Measurements from ENCODE around the gene GCNT2. TPM values are rescaled to one million over a fixed set of nuclear protein-coding genes. Genes with fewer than 3 reads are reported as not detected.
"Not testable (repeated sequence)": the region's sequence is repeated elsewhere in the genome, so short reads cannot be mapped to it uniquely, and the experiment has no call there.

GCNT2 gene
- total RNA-seq, 1 donor from 2014 or later = 14.8 TPM

GRCh38 chr6:10581402-10581801, 60.3 kb downstream of the GCNT2 start:
- not testable (repeated sequence) for DNase-seq

DNA sequence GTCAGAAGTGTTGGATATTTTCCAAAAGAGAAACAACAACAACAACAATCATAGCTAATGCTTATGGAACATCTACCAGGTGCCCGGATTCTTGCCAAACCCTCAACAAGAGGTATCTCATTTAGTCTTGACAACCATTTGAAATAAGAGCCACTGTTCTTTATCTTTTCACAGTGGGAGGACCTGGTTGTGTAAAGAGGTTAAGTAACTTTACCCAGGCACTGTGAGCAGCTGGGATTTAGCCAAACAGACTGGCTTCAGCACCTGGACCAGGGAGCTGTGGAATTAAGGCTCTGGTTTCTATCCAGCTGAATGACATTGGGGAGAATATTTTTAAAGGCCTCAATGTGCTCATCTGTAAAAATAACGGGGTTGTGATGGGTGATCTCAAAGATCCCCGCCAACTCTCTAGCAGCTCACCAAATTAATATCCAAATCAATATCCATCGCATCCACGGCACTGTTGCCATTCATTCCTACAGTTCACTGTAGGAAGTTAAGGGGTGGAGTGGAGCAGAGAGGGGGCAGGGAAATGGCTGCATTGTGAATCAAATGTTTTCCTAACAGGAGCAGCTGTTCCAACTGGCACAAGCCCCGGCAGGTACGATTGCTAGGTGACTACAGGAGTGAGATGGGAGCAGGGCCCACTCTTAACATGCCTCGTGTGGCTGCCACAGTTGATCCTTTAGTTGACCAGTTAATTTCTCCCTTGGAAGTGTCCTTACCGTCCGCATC, 61.8 kb downstream of the GCNT2 start:
- no peak for DNase-seq

GRCh38 chr6:10583509-10583901, 62.4 kb downstream of the GCNT2 start:
- no peak for DNase-seq

DNA sequence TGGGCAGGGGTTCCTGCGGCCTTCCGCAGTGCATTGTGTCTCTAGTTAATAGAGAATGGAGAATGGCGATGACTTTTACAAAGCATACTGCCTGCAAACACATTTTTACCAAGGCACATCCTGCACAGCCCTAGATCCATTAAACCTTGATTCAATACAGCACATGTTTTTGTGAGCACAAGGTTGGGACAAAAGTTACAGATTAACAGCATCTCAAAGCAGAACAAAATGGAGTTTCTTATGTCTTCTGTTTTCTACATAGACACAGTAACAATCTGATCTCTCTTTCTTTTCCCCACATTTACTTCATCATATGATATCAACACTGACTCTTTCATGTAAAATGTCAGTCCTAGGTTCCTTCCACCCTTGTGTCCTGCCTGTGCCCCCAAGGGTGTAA, 63.5 kb downstream of the GCNT2 start:
- DNase-seq = no peak

GRCh38 chr6:10585209-10585845, 64.2 kb downstream of the GCNT2 start:
- DNase-seq = no peak

- no peak for DNase-seq
These were observed 65.2 kb downstream of the GCNT2 start for GRCh38 chr6:10586302-10586701.

DNA sequence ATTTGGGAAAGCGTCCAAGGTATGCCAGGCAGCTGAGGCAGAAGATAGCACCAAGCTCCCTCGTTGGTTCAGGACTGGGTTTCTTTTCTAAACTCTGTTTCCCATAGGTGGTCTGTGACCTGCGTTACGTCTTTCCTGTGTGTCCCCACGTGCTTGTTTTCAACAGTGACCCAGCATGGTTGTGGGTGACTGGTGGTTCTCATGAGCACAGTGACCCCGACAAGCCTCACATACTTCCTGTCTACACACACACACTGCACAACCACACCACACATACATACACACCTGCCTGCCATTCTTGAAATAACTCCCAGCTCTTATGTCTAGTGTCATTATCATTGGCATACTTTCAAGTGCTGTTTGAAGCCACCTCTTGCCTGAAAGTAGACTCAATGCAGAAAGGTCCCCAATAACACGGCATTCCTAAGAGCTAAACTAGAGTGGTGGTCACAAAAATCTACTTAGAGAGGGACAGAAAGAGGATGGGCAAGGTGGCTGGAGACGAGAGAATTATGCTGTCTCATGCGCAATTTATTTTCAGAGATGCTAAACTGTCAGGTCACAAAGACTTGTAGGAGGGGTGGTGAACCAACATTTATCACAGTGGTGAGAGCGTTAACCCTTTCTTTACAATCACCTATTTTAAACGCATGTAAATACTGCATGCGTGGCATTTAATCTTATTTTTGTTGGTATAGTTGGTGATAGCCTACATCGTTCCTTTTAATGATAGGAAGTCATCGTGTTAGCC, 66.7 kb downstream of the GCNT2 start:
- no peak for DNase-seq

- DNase-seq = no peak
These were observed 67.6 kb downstream of the GCNT2 start for GRCh38 chr6:10588562-10589428.

DNA sequence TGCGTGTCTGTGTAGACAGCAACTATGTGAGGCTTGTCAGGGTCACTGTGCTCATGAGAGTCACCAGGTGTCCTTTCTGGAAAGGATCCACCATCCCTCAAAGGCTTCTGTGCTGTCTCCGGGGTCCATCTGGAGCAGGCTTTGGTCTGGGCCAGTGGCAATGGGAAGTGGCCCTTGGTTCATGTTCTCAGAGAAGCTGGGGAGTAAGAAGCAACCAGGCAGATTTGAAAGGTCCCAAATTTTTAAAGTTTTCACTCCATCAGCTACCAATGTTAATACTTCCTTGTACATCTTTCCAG, 68.2 kb downstream of the GCNT2 start:
- no peak for DNase-seq

DNA sequence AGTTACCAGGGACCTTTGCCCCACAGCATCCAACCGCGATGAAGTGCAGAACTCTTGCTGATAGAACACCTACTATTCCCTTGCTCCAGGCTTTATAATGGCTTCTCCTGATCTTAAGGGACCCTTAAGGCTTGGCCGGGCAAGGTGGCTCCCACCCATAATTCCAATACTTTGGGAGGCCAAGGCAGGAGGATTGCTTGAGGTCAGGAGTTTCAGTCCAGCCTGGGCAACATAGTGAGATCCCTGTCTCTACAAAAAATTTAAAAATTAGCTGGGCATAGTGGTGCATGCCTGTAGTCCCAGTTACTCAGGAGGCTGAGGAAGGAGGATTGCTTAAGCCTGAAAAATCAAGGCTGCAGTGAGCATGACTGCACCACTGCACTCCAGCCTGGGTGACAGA, 68.8 kb downstream of the GCNT2 start:
- DNase-seq = no peak

GRCh38 chr6:10591422-10592160, 70.4 kb downstream of the GCNT2 start:
- DNase-seq = no peak

- no peak for DNase-seq
These were observed 74.8 kb downstream of the GCNT2 start for GRCh38 chr6:10595731-10596664.

DNA sequence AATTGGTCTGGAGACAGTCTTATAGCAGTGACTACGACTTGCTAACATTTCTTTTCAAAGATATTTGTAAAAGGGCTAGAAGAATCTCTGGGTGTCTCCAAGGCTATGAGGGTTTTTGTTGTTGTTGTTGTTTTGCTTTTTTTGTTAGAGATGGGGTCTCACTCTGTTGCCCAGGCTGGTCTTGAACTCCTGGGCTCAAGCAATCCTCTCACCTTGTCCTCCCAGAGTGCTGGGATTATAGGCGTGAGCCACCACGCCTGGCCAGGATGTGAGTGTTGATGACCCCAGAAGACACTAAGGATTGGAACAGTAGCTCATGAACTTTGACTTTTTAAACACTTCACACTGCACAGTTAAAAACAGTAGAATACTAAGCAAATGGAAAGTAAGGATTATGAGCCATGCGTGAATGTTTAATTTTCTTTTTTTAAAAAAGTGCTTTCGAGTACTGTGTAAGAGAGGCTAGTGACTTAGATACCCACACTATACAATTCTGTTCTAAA, 76.4 kb downstream of the GCNT2 start:
- no peak for DNase-seq

DNA sequence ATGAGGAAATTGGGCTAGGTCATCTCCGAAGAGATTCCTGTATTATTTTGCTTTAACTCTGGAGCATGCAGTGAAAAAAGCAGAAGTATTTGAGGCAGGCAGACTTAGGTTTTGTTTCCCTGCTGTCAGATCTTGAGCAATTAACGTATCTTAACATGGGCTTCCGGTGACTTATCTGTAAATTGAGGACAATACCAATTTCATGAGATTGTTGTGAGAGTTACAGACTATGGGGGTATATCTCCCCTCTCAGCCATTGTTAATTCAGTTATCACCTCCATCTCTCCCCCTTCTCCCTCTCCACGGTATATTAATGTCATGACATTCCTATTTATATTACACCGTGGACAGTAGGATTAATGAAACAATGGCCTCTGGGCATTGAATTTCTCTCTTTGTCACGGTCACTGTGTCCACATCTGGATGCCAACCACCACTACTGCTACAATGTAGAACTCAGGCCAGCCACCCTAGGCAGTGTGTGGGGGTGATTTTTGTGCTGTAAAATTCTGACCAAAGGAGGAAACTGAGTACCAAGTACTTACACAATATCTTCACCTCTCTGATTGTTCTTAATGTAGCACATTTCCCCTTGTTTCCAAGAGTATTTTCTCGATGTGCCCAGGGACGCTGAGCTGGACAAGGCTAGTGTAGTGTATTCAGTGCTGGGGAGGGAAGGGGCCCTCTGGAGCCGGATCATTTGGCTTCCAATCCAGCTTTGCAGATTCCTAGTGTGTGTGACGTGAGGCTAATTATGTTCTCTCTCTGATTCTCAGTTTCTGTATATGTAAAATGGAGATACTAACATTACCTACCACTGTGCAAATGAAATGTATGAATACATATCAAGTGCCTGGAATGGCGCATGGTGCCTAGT, 77.2 kb downstream of the GCNT2 start:
- no peak for DNase-seq

- DNase-seq = no peak
These were observed 77.9 kb downstream of the GCNT2 start for GRCh38 chr6:10599046-10599445.

GRCh38 chr6:10600681-10601080, 79.5 kb downstream of the GCNT2 start:
- not testable (repeated sequence) for DNase-seq

DNA sequence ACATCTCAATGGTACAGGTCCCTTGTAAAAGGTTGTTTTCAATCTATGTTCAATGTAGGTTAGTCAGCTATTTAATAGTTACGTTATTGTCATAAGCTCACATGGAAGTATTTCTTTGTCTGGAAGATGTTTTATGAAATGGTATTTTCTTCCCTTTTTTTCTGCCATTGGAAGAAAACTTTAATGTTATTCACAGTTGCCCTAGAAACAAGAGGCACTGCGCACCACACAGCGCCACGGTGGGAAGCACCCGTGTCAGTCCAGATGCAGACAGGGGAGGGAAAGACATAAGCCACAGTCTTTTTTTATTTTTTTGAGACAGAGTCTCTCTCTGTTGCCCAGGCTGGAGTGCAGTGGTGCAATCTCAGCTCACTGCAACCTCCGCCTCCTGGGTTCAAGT, 82.1 kb downstream of the GCNT2 start:
- no peak for DNase-seq

DNA sequence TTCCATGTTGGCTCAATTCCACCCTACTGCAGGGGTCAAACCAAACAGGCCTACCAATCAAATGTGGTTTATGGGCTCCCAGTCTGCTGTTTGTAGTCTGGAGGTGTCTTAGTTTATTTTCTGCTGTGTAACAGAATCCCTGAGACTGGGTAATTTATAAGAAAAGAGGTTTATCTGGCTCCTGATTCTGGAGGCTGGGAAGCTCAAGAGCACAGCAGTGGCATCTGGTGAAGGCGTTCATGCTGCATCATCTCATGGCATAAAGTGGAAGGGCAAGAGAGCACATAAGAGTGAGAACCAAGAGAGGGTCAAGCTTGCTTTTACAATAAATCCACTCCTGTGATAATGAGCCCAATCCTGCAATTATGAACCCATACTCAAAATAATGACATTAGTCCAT, 87.9 kb downstream of the GCNT2 start:
- no peak for DNase-seq

GRCh38 chr6:10610289-10610688, 89.1 kb downstream of the GCNT2 start:
- DNase-seq = no peak

GRCh38 chr6:10612161-10612560, 91.0 kb downstream of the GCNT2 start:
- DNase-seq = no peak
